A549 (cell line): ENCODE data around the gene ZC2HC1B. TPM values are rescaled to one million over a fixed set of nuclear protein-coding genes. Genes with fewer than 3 reads are reported as not detected.

Experiments used
- ATAC-seq, 2 experiments: fragments of 200-7000 bp in 1 of 2; fragments of >200 bp in 1 of 2; cut with Nextera tagmentation in 1 of 2; cut with Tn5 transposase in 1 of 2; 3 replicates each; pipeline versions ENCODE4 v1.8.0 to v1.9.1; 2018 to 2020; ENCODE audit warnings: mild to moderate bottlenecking in 1 of 2, moderate library complexity in 1 of 2
- CTCF ChIA-PET: fragments of 300-600 bp; sonication (Branson Sonifier 250); formaldehyde crosslinking; extraction: SDS; loops from one replicate; lab custom pipeline; 2021; ENCODE audit warnings: antibody characterized with exemption, inconsistent platforms; lab: Yijun Ruan, JAX
- POLR2A ChIA-PET: fragments of 350-600 bp; formaldehyde crosslinking; extraction: SDS; loops from one replicate; lab custom pipeline; 2021; ENCODE audit warnings: antibody characterized with exemption, inconsistent platforms; lab: Yijun Ruan, JAX
- DNase-seq, 2 experiments: peaks; one replicate each; pipeline versions ENCODE4 v3.0.0 to v3.0.0-alpha.2; 2011 to 2016; ENCODE audit warnings: low read depth in 1 of 2, low spot score in 1 of 2
- FAIRE-seq: peaks from 2 replicates; lab custom pipeline; 2011; peaks lifted over from hg19 to GRCh38; lab: Jason Lieb, UNC
- H3K27ac ChIP-seq, 2 experiments: fragments of >200 bp; sonication (Bioruptor Twin); formaldehyde crosslinking; 3 replicates each; pipeline ENCODE4 v1.5.1; 2016 to 2017
- H3K4me1 ChIP-seq: fragments of >200 bp; sonication (Bioruptor Twin); formaldehyde crosslinking; 3 replicates; pipeline ENCODE4 v1.6.1; 2016
- H3K4me2 ChIP-seq: fragments of >200 bp; sonication (Bioruptor Twin); formaldehyde crosslinking; 3 replicates; pipeline ENCODE4 v1.6.1; 2016
- H3K4me3 ChIP-seq: fragments of >200 bp; sonication (Bioruptor Twin); formaldehyde crosslinking; 3 replicates; pipeline ENCODE4 v1.5.1; 2016
- H3K9me3 ChIP-seq: fragments of >200 bp; sonication (Bioruptor Twin); formaldehyde crosslinking; 3 replicates; pipeline ENCODE4 v1.6.1; 2016
- CBX2 ChIP-seq: fragments of 200-600 bp; sonication (generic); IDR thresholded peaks from 2 replicates; pipeline ENCODE4 v1.6.1; 2016; ENCODE audit warnings: low read depth, mild to moderate bottlenecking, borderline replicate concordance
- CHD2 ChIP-seq: fragments of 150-350 bp; IDR thresholded peaks from 2 replicates; pipeline ENCODE4 v1.6.1; 2014; ENCODE audit warnings: low read length; ENCODE audit not compliant: partially characterized antibody
- EHF ChIP-seq: fragments of 250-450 bp; sonication (Bioruptor Pico); IDR thresholded peaks from 2 replicates; pipeline ENCODE4 v1.5.0; 2020; ENCODE audit warnings: mild to moderate bottlenecking
- FOSL2 ChIP-seq, 2 experiments: fragments of 450-650 bp in 1 of 2; fragments of >200 bp in 1 of 2; sonication (Bioruptor Twin) in 1 of 2; formaldehyde crosslinking; IDR thresholded peaks; 2 replicates each; pipeline versions ENCODE4 v1.5.0 to v1.6.1; 2016 to 2020; ENCODE audit warnings: mild to moderate bottlenecking in 1 of 2, moderate library complexity in 1 of 2
- JUNB ChIP-seq: fragments of >200 bp; sonication (Bioruptor Twin); formaldehyde crosslinking; IDR thresholded peaks from 2 replicates; pipeline ENCODE4 v1.6.1; 2016
- KDM1A ChIP-seq: fragments of 200-600 bp; sonication (generic); IDR thresholded peaks from 2 replicates; pipeline ENCODE4 v1.6.1; 2016; ENCODE audit warnings: low read depth, mild to moderate bottlenecking
- MYC ChIP-seq: IDR thresholded peaks from 2 replicates; pipeline ENCODE4 v1.6.1; 2012; ENCODE audit warnings: mild to moderate bottlenecking, inconsistent platforms, low read length, improper control_type of control experiment, borderline replicate concordance
- NFE2L2 ChIP-seq: fragments of 150-350 bp; conservative IDR thresholded peaks from 2 replicates; pipeline ENCODE4 v1.6.1; 2014; ENCODE audit warnings: low read length
- NPAS2 ChIP-seq: fragments of 250-450 bp; sonication (Bioruptor Pico); IDR thresholded peaks from 2 replicates; pipeline ENCODE4 v1.8.0; 2022; ENCODE audit warnings: mild to moderate bottlenecking, moderate library complexity, borderline replicate concordance
- POLR2AphosphoS2 ChIP-seq: conservative IDR thresholded peaks from 2 replicates; pipeline ENCODE4 v1.6.1; 2012; ENCODE audit warnings: low read length, improper control_type of control experiment, inconsistent platforms
- RARB ChIP-seq: fragments of 250-450 bp; sonication (Bioruptor Pico); IDR thresholded peaks from 2 replicates; pipeline ENCODE4 v1.8.0; 2021; ENCODE audit warnings: mild to moderate bottlenecking, moderate library complexity
- RCOR1 ChIP-seq: fragments of 150-350 bp; IDR thresholded peaks from 2 replicates; pipeline ENCODE4 v1.6.1; 2014; ENCODE audit warnings: antibody characterized with exemption, low read length, low read depth
- SMC3 ChIP-seq: fragments of >200 bp; sonication (Bioruptor Twin); formaldehyde crosslinking; IDR thresholded peaks from 3 replicates; pipeline ENCODE4 v1.6.1; 2018; ENCODE audit warnings: inconsistent platforms
- TFCP2L1 ChIP-seq: fragments of 250-450 bp; sonication (Bioruptor Pico); IDR thresholded peaks from 2 replicates; pipeline ENCODE4 v1.5.0; 2021; ENCODE audit warnings: mild to moderate bottlenecking
- ZC3H11A ChIP-seq: fragments of 450-650 bp; IDR thresholded peaks from 2 replicates; pipeline ENCODE4 v1.6.1; 2014; ENCODE audit warnings: antibody characterized with exemption, mild to moderate bottlenecking
- ZNF302 ChIP-seq: fragments of 250-450 bp; sonication (Bioruptor Pico); IDR thresholded peaks from 2 replicates; pipeline ENCODE4 v1.9.0; 2021; ENCODE audit warnings: inconsistent platforms, mild to moderate bottlenecking, moderate library complexity
- WGBS: methylation state at CpG from one replicate; pipeline ENCODE4 v1.1.6; 2017; ENCODE audit errors: missing lambda C conversion rate; 5-methylcytosine and 5-hydroxymethylcytosine counted together
- polyA plus RNA-seq, 4 experiments: library from polyadenylated mRNA; depleted of rRNA in 3 of 4; stranded (reverse); fragments of >200 nt; fragmentation: RNase III in 1 of 4; extraction: RNeasy Plus Mini Kit Qiagen cat#74134 plus additional on column Dnase treatment in 1 of 4; gene quantifications; 2 replicates in 3 of 4; 3 replicates in 1 of 4; pipeline ENCODE4 v1.2.3, GENCODE V29; 2011 to 2017
- TF ChIP-seq, protein P1 (sequence below): IDR thresholded peaks from 2 replicates; pipeline ENCODE4 v1.6.1; 2012
- TF ChIP-seq, protein P2 (sequence below): fragments of >200 bp; sonication (Bioruptor Twin); formaldehyde crosslinking; IDR thresholded peaks from 3 replicates; pipeline ENCODE4 v1.5.1; 2016
- TF ChIP-seq, protein P3 (sequence below): fragments of 150-350 bp; IDR thresholded peaks from 2 replicates; pipeline ENCODE4 v1.6.1; 2014; ENCODE audit warnings: low read depth, mild to moderate bottlenecking, low read length
- TF ChIP-seq, protein P4 (sequence below): fragments of 250-450 bp; sonication (Bioruptor Pico); IDR thresholded peaks from 2 replicates; pipeline ENCODE4 v1.5.0; 2021; ENCODE audit warnings: mild to moderate bottlenecking, moderate library complexity, borderline replicate concordance
- TF ChIP-seq, protein P5 (sequence below): fragments of >200 bp; sonication (Bioruptor Twin); formaldehyde crosslinking; IDR thresholded peaks from 2 replicates; pipeline ENCODE4 v1.6.1; 2016

The ZC2HC1B gene
- polyA plus RNA-seq, 2 of the 4 experiments (the other 2 are of a cell fraction) = not detected

DNA sequence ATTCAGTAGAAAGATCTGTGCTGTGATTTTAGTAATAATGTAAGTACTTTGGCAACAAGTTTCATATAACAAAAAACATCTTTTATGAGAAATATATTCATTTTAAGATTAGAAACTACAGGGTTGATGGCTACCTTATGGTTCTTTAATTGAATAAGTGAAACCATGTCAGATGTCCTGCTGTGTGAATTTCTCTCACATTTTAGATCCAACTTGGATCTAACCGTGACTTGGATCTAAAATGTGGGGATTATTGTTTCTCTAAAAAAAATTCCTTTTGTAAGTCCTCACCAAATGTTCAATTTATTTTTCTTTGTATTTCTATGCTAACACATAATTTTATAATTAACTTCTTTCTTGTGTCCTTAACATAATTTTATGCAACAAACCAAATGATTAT is 30.4 kb downstream of the ZC2HC1B start:
- no peaks in the 10 kb centered on the region for H3K9me3 ChIP-seq
- 93% methylated on average over 1 of the region's 1 CpG for WGBS
- DNase-seq = no peak
- no peaks in the 10 kb centered on the region for H3K4me1 ChIP-seq
- TF ChIP-seq CHD2 = no peak
- TF ChIP-seq KDM1A = no peak
- TF ChIP-seq, all 56 proteins: peak for 0
- ATAC-seq (no peak), FAIRE-seq (no peak)
- Histone ChIP-seq H3K4me2 (no peak overlapping the region), H3K4me3 (no peak overlapping the region), H3K27ac (no peak overlapping the region)
- ChIA-PET CTCF (no interaction called here), POLR2A (no interaction called here)

DNA sequence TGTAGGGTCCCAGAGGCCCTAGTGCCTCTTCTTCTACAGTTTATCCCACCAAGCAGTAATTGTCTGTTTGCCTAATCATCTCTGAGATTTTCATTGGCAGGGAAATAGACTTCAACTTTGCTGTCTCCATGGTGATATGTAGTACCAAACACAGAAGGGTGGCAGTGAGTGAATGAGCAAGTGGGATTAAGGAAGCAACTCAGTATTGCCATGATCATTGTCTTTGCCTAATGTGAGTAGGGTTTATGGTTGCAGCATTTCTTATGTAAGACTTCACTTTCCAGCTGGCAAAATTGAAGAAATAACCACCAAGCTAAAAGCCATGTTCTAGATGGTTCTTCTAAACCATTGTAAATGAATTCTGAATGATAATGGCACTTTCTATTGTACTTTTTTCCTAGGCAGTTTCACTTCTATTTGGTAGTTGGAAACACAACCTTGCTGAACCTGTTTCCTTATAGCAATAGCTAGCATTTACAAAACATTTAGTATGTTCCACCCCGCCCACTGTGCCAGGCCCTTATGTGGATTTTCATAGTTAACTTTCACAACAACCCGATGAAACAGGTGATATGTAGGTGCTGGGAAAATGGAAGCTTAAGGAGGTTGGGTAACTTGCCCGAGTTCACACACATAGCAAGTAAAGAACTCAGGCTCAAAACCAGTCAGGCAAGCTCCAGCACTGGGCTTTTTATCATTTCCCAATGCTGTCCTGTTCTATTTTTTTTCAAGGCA is 32.0 kb downstream of the ZC2HC1B start:
- TF ChIP-seq NFE2L2 (no peak), FOSL2 (IDR thresholded peaks at IDR 0.05) (no peak), FOSL2 (CRISPR knock-in tag; IDR thresholded peaks at IDR 0.05) (no peak), POLR2AphosphoS2 (no peak), RCOR1 (no peak), TFCP2L1 (CRISPR knock-in tag) (no peak), JUNB (no peak), NPAS2 (CRISPR knock-in tag) (no peak), CBX2 (no peak), SMC3 (no peak), ZC3H11A (no peak)
- TF ChIP-seq, protein P1, sequence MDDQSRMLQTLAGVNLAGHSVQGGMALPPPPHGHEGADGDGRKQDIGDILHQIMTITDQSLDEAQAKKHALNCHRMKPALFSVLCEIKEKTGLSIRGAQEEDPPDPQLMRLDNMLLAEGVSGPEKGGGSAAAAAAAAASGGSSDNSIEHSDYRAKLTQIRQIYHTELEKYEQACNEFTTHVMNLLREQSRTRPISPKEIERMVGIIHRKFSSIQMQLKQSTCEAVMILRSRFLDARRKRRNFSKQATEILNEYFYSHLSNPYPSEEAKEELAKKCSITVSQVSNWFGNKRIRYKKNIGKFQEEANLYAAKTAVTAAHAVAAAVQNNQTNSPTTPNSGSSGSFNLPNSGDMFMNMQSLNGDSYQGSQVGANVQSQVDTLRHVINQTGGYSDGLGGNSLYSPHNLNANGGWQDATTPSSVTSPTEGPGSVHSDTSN = no peak
- TF ChIP-seq, protein P2, sequence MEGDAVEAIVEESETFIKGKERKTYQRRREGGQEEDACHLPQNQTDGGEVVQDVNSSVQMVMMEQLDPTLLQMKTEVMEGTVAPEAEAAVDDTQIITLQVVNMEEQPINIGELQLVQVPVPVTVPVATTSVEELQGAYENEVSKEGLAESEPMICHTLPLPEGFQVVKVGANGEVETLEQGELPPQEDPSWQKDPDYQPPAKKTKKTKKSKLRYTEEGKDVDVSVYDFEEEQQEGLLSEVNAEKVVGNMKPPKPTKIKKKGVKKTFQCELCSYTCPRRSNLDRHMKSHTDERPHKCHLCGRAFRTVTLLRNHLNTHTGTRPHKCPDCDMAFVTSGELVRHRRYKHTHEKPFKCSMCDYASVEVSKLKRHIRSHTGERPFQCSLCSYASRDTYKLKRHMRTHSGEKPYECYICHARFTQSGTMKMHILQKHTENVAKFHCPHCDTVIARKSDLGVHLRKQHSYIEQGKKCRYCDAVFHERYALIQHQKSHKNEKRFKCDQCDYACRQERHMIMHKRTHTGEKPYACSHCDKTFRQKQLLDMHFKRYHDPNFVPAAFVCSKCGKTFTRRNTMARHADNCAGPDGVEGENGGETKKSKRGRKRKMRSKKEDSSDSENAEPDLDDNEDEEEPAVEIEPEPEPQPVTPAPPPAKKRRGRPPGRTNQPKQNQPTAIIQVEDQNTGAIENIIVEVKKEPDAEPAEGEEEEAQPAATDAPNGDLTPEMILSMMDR = no peak
- TF ChIP-seq, protein P3, sequence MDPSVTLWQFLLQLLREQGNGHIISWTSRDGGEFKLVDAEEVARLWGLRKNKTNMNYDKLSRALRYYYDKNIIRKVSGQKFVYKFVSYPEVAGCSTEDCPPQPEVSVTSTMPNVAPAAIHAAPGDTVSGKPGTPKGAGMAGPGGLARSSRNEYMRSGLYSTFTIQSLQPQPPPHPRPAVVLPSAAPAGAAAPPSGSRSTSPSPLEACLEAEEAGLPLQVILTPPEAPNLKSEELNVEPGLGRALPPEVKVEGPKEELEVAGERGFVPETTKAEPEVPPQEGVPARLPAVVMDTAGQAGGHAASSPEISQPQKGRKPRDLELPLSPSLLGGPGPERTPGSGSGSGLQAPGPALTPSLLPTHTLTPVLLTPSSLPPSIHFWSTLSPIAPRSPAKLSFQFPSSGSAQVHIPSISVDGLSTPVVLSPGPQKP = no peak
- Histone ChIP-seq H3K4me3 (no peak overlapping the region), H3K4me1 (no peaks in the 10 kb centered on the region), H3K4me2 (no peak overlapping the region), H3K9me3 (no peaks in the 10 kb centered on the region), H3K27ac (no peak overlapping the region)
- 58% methylated on average over 3 of the region's 3 CpGs for WGBS
- ChIA-PET CTCF (no interaction called here), POLR2A (no interaction called here)
- ATAC-seq = no peak
- FAIRE-seq = no peak
- no peak for DNase-seq

DNA sequence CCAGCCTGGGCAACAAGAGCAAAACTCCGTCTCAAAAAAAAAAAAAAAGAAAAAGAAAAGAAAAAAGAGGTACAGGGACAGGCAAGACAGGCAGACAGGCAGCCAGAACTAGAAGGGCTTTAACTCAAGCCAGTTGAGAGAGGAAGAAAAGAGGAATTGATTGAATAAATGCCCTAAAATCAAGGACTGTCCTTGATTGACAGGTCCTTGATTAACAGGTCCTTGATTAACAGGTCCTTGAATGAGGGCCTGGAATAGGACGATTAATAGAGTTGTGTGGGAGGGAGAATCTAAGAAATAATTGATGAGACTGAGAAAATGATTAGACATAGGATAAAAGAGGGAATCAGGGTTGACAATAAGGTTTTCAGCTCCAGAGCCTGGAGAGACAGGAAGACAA is 36.1 kb downstream of the ZC2HC1B start:
- 37% methylated on average over 2 of the region's 2 CpGs for WGBS
- H3K4me3 ChIP-seq = no peak overlapping the region
- DNase-seq = no peak
- no peaks in the 10 kb centered on the region for H3K4me1 ChIP-seq
- H3K4me2 ChIP-seq = no peak overlapping the region
- no peak overlapping the region for H3K27ac ChIP-seq
- no peak for FAIRE-seq
- CTCF ChIA-PET = no interaction called here
- no peaks in the 10 kb centered on the region for H3K9me3 ChIP-seq
- POLR2A ChIA-PET = no interaction called here
- no peak for ATAC-seq
- TF ChIP-seq, protein P4, sequence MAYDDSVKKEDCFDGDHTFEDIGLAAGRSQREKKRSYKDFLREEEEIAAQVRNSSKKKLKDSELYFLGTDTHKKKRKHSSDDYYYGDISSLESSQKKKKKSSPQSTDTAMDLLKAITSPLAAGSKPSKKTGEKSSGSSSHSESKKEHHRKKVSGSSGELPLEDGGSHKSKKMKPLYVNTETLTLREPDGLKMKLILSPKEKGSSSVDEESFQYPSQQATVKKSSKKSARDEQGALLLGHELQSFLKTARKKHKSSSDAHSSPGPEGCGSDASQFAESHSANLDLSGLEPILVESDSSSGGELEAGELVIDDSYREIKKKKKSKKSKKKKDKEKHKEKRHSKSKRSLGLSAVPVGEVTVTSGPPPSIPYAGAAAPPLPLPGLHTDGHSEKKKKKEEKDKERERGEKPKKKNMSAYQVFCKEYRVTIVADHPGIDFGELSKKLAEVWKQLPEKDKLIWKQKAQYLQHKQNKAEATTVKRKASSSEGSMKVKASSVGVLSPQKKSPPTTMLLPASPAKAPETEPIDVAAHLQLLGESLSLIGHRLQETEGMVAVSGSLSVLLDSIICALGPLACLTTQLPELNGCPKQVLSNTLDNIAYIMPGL (CRISPR knock-in tag) = no peak
- no peak for TF ChIP-seq MYC
- TF ChIP-seq EHF = no peak
- TF ChIP-seq ZNF302 (CRISPR knock-in tag) = no peak
- no peak for TF ChIP-seq JUNB
- TF ChIP-seq SMC3 = no peak
- TF ChIP-seq, protein P5, sequence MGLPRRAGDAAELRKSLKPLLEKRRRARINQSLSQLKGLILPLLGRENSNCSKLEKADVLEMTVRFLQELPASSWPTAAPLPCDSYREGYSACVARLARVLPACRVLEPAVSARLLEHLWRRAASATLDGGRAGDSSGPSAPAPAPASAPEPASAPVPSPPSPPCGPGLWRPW = no peak
- TF ChIP-seq, protein P3 = no peak
- TF ChIP-seq POLR2AphosphoS2 = no peak
- TF ChIP-seq RARB = no peak
